ENCODE measurements around the gene ARSB.
"Not testable (repeated sequence)": the region's sequence is repeated elsewhere in the genome, so short reads cannot be mapped to it uniquely, and the experiment has no call there.

Gene ARSB

GRCh38 chr5:78771260-78772205 lies 213.6 kb downstream of the ARSB start:
- DNase-seq = peak in 1 of 5 donors; percentile 8

DNA sequence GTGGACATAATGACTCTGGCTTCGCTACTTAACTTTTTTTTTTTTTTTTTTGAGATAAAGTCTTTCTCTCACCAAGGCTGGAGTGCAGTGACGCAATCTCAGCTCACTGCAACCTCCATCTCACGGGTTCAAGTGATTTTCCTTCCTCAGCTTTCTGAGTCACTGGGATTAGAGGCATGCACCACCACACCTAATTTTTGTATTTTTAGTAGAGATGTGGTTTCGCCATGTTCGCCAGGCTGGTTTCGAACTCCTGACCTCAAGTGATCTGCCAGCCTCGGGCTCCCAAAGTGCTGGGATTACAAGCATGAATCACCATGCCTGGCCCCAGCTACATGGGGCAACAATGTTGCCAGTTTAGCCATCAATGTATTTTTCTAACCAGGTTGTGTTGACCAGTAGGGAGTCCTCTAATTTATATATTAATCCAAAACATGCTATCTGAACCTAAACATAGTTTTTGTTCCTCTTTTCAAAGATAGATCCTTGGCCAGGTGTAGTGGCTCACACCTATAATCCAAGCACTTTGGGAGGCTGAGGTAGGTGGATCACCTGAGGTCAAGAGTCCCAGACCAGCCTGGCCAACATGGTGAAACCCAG lies 216.2 kb downstream of the ARSB start:
- DNase-seq = no peak

DNA sequence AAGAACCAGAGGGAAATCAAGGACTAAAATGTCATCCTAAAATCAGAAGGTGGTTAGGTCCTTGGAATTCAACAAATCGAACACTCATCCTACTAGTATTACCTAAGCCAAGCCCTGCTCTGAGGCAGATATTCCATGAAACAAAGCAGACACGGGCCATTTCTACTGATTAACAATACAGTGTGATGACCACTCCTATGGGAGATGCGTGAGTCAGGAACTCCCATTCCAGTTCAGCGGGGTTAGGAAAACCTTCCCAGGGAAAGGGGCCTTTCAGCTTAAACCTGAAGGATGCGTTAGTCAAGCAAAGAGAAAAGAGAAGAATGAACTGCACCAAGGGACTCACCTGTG lies 218.7 kb downstream of the ARSB start:
- no peak for DNase-seq

- no peak for DNase-seq
These were observed 219.2 kb downstream of the ARSB start for GRCh38 chr5:78765756-78766411.

- no peak for DNase-seq
These were observed 220.0 kb downstream of the ARSB start for GRCh38 chr5:78765116-78765515.

DNA sequence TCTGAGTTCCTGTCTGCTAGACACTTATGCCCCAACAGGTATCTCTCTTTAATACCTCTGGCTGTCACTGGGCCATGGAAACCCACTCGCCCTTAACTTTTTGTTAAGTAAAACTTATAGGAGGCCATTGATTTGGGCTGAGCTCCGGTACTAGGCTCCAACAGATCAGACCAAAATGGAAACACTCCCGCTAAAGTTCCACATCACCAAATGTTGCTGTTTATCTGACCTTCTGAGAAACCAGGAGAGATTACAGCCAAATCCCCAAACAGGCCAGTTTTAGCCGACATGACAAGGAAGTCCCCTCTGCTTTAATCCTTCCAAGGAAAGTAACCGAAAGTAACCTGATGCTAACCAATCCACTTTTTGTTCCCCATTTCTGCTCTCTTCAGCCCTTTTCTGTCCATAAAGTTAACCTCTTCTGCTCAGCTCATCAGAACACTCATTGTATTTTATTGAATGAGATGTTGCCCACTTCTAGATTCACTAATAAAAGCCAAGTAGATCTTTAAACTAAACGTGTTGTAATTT lies 221.4 kb downstream of the ARSB start:
- no peak for DNase-seq

- DNase-seq = not testable (repeated sequence)
These were observed 222.4 kb downstream of the ARSB start for GRCh38 chr5:78762743-78763142.

- no peak for DNase-seq
These were observed 223.3 kb downstream of the ARSB start for GRCh38 chr5:78761840-78762239.

DNA sequence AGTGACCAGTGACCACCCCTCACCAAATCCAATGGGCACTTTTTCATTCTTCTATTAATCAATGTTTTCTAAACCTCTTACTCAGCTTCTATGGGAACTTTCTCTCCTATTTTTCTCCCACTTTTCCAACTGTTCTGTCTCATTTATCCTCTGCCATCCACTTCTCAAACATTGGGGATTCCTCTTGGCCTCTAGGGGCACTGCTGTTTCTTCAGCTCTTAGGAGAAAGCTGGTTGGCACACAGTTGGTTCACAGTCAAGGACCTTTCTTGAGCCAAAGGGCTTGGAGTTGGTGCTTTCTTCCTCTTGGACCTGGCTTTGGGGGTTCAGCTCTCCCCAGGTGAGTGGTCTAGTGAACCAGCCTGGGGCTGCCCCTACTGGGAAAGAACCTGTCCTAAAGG lies 224.3 kb downstream of the ARSB start:
- DNase-seq = no peak

DNA sequence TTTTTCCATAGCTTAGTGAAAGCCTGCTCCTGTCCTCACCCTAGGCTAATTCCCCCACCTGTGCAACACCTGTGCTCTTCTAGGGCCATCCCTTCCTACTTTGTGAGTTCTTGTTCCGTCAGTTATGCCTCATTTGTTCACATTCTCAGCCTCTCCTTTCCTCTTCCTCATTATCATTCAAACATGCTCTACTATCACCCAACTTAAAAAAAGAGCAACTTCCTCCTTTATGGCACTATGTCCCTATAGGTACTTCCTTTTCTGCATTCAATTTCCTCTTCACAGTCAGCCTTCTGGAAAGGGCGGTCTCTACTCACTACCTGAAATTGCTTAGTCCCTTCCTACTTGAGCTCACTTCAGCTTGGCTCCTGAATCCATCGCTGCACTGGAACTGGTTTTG lies 224.7 kb downstream of the ARSB start:
- DNase-seq = no peak

- DNase-seq = peak in 1 of 5 donors; percentile 18
These were observed 226.8 kb downstream of the ARSB start for GRCh38 chr5:78758169-78758839.

GRCh38 chr5:78757269-78758053 lies 227.6 kb downstream of the ARSB start:
- no peak for DNase-seq

GRCh38 chr5:78756858-78757257 lies 228.3 kb downstream of the ARSB start:
- no peak for DNase-seq

- DNase-seq = no peak
These were observed 229.2 kb downstream of the ARSB start for GRCh38 chr5:78755822-78756429.

- no peak for DNase-seq
These were observed 230.5 kb downstream of the ARSB start for GRCh38 chr5:78754655-78755054.

GRCh38 chr5:78753093-78753531 lies 232.0 kb downstream of the ARSB start:
- no peak for DNase-seq

- DNase-seq = no peak
These were observed 233.2 kb downstream of the ARSB start for GRCh38 chr5:78751872-78752271.

GRCh38 chr5:78750281-78750680 lies 234.8 kb downstream of the ARSB start:
- no peak for DNase-seq

- DNase-seq = no peak
These were observed 237.3 kb downstream of the ARSB start for GRCh38 chr5:78747705-78748359.

DNA sequence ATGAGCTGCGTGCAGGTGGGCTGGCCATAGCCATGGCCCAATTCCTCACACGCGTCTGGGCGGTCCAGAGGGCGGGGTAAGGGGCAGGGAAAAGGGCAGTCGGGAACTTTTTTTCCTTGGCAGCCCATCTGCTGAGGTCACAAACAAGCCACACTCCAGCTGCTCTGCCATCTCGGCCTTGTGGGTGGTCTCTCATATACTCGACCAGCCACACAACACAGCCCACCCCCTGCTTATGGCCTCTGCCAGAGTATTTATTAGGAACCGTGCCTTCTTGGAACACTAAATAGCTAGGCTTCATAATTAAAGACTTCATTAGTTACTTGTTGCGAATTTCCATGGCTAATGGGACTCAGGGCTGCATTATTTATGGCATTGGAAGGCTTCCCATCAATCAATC lies 238.1 kb downstream of the ARSB start:
- DNase-seq = no peak

All from T-helper 1 cell (primary cell).